HL-60 (cell line): Measurements from ENCODE around the gene EIPR1.

Source experiments
- DNase-seq, 2 experiments: peaks; one replicate each; pipeline ENCODE4 v3.0.0-alpha.2; 2010 to 2020; ENCODE audit warnings: low read depth in 1 of 2, low spot score in 1 of 2
- H3K27ac ChIP-seq: fragments of 250-450 bp; sonication (Bioruptor Pico); replicated peaks from 2 replicates; pipeline ENCODE4 v1.5.1; 2020; ENCODE audit warnings: mild to moderate bottlenecking, moderate library complexity
- H3K27me3 ChIP-seq: fragments of 250-450 bp; sonication (Bioruptor Pico); 2 replicates; pipeline ENCODE4 v1.5.1; 2021; ENCODE audit warnings: mild to moderate bottlenecking, moderate library complexity; ENCODE audit not compliant: insufficient read depth, poor library complexity, severe bottlenecking
- H3K4me3 ChIP-seq: replicated peaks from 2 replicates; pipeline ENCODE4 v1.5.1; 2011; ENCODE audit warnings: mild to moderate bottlenecking, control low read depth, low read length; ENCODE audit not compliant: insufficient read depth
- CTCF ChIP-seq: IDR thresholded peaks from one replicate; pipeline ENCODE4 v1.5.1; 2011; ENCODE audit warnings: low read length, control low read depth, inconsistent platforms; ENCODE audit not compliant: insufficient read depth
- GABPA ChIP-seq: IDR thresholded peaks from 2 replicates; pipeline ENCODE4 v1.6.1; 2012; ENCODE audit warnings: low read depth
- POLR2AphosphoS5 ChIP-seq: IDR thresholded peaks from 2 replicates; pipeline ENCODE4 v1.6.1; 2012; ENCODE audit warnings: low read depth
- REST ChIP-seq: IDR thresholded peaks from 2 replicates; pipeline ENCODE4 v1.6.1; 2012; ENCODE audit warnings: low read depth; ENCODE audit not compliant: insufficient replicate concordance
- SPI1 ChIP-seq: IDR thresholded peaks from 2 replicates; pipeline ENCODE4 v1.6.1; 2012; ENCODE audit warnings: low read depth, mild to moderate bottlenecking, borderline replicate concordance

Gene EIPR1

GRCh38 chr2:3354986-3355385 is 22.6 kb downstream of the EIPR1 start:
- Histone ChIP-seq H3K27me3 (no peaks in the 10 kb centered on the region), H3K4me3 (no peak overlapping the region), H3K27ac (no peak overlapping the region)
- no peak for TF ChIP-seq POLR2AphosphoS5
- TF ChIP-seq GABPA, result no peak
- TF ChIP-seq SPI1, result no peak
- TF ChIP-seq REST, result no peak
- no peak for TF ChIP-seq CTCF
- no peak for DNase-seq

- no peak for DNase-seq
- TF ChIP-seq CTCF (no peak), SPI1 (no peak), POLR2AphosphoS5 (no peak), GABPA (no peak), REST (no peak)
- no peaks in the 10 kb centered on the region for H3K27me3 ChIP-seq
- no peak overlapping the region for H3K4me3 ChIP-seq
- H3K27ac ChIP-seq, result no peak overlapping the region
These were observed 28.4 kb downstream of the EIPR1 start for GRCh38 chr2:3349211-3349693.

GRCh38 chr2:3348767-3349166 is 28.9 kb downstream of the EIPR1 start:
- H3K4me3 ChIP-seq, result no peak overlapping the region
- no peak for TF ChIP-seq REST
- TF ChIP-seq SPI1, result no peak
- TF ChIP-seq CTCF, result no peak
- no peak for DNase-seq
- H3K27me3 ChIP-seq, result no peaks in the 10 kb centered on the region
- H3K27ac ChIP-seq, result no peak overlapping the region
